ENCODE measurements around the gene TMPRSS11E.
"Not testable (repeated sequence)": the region's sequence is repeated elsewhere in the genome, so short reads cannot be mapped to it uniquely, and the experiment has no call there.

DNA sequence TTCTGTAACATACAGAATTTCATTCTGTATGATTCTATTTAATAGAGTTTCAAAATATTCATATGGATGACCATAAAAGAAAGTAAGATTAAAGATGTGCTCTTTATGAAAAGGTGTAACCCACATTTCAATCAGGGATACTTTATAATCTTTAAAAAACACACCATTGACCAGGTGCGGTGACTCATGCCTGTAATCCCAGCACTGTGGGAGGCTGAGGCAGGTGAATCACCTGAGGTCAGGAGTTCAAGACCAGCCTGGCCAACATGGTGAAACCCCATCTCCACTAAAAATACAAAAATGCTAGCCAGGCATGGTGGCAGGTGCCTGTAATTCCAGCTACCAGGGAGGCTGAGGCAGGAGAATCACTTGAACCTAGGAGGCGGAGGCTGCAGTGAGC, 35.2 kb upstream of the TMPRSS11E start:
- TF ChIP-seq CTCF, POLR2A (IDR thresholded peaks at IDR 0.05): not testable (repeated sequence)
